ENCODE data around the gene JUND. TPM values are rescaled to one million over a fixed set of nuclear protein-coding genes. Genes with fewer than 3 reads are reported as not detected.

The JUND gene
- total RNA-seq, 1 donor from 2014 or later, result 54.0 TPM

DNA sequence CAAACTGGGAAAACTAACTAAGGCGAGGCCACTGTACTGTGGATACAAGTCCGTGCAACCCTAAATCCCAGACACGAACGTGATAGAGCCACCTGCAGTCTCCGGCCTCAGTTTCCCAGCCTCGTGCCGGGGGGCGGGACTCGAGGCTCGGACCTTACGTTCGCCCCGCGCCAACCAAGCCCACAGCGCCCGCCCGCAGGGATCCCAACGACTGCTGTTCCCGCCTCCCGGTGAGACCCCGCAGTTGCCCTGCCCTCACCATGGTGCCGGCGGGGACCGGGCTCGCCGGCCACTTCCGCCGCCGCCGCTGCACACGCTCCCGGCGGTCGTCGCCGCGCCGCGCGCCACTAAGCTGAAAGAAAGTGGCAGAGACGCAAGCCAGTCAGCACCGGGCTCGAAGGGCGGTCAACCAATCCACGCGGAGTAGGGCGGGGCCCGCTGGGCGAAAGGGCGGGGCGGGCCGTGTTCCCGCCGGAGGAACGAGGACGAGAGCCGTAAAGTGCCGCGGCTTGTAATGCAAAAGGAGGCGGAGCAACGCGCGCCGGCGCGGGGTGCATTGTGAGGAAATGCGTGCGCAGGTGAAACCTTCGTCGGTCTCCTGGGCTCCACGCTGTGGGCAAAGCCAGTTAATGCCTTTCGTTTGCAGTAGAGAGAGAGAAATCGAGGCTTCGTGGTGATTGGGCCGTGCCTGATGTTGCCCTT is 41.5 kb upstream of the JUND start, which contains the start of gene LSM4:
LSM4 (minus strand) TSS at position 318 of the 702 bp plus-strand sequence; CDS start at position 262, 56 bp downstream.
- H3K4me3 ChIP-seq (ENCODE audit: low read depth, low read length), result peak within 1 kb of the TSS; percentile 58
- FAIRE-seq, result no peak
- TF ChIP-seq, protein P1, sequence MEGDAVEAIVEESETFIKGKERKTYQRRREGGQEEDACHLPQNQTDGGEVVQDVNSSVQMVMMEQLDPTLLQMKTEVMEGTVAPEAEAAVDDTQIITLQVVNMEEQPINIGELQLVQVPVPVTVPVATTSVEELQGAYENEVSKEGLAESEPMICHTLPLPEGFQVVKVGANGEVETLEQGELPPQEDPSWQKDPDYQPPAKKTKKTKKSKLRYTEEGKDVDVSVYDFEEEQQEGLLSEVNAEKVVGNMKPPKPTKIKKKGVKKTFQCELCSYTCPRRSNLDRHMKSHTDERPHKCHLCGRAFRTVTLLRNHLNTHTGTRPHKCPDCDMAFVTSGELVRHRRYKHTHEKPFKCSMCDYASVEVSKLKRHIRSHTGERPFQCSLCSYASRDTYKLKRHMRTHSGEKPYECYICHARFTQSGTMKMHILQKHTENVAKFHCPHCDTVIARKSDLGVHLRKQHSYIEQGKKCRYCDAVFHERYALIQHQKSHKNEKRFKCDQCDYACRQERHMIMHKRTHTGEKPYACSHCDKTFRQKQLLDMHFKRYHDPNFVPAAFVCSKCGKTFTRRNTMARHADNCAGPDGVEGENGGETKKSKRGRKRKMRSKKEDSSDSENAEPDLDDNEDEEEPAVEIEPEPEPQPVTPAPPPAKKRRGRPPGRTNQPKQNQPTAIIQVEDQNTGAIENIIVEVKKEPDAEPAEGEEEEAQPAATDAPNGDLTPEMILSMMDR (IDR thresholded peaks at IDR 0.05; ENCODE audit: insufficient read depth, low read length, severe bottlenecking), result peak; percentile 74
- H3K36me3 ChIP-seq (ENCODE audit: control insufficient read depth, insufficient read depth, low read length), result peaks cover 1% of the 10 kb centered on the region
- peak; percentile 92 for DNase-seq (ENCODE audit: low read depth)
- no peaks in the 10 kb centered on the region for H3K27me3 ChIP-seq (ENCODE audit: control insufficient read depth, insufficient read depth, low read length)

DNA sequence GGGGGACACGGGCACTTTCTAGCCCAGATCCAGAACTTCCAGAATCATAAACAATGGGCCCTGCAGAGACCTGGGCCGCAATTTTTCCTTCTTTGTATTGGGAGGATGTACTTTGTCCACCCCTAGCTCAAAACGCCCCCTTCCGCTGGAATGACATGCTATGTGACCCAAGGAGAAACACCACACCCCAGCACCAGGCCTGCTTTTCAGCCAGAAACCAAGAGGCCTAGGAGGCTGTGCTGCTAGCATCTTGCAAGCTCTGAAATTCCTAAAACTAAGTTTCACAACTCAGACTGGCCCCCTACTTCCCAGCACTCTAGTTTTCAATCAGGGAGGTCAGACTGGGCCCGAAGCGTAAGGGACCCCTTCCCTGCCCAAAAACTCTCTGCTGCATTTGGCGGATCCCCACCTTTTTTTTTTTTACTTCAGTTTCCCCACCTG is 40.9 kb upstream of the JUND start:
- peak overlapping the region; percentile 58 for H3K4me3 ChIP-seq (ENCODE audit: low read depth, low read length)
- FAIRE-seq (no peak), DNase-seq (ENCODE audit: low read depth) (peak; percentile 55)
- TF ChIP-seq, protein P1 (IDR thresholded peaks at IDR 0.05; ENCODE audit: insufficient read depth, low read length, severe bottlenecking), result peak; percentile 16
- H3K27me3 ChIP-seq (ENCODE audit: control insufficient read depth, insufficient read depth, low read length), result no peaks in the 10 kb centered on the region
- H3K36me3 ChIP-seq (ENCODE audit: control insufficient read depth, insufficient read depth, low read length), result peaks cover 1% of the 10 kb centered on the region

- no peak overlapping the region for H3K4me3 ChIP-seq (ENCODE audit: low read depth, low read length)
- FAIRE-seq (no peak), DNase-seq (ENCODE audit: low read depth) (no peak)
- peaks cover 1% of the 10 kb centered on the region for H3K36me3 ChIP-seq (ENCODE audit: control insufficient read depth, insufficient read depth, low read length)
- TF ChIP-seq, protein P1 (IDR thresholded peaks at IDR 0.05; ENCODE audit: insufficient read depth, low read length, severe bottlenecking), result no peak
- no peaks in the 10 kb centered on the region for H3K27me3 ChIP-seq (ENCODE audit: control insufficient read depth, insufficient read depth, low read length)
These were observed 40.3 kb upstream of the JUND start for GRCh38 chr19:18321734-18322102.

GRCh38 chr19:18320865-18321733 is 39.7 kb upstream of the JUND start:
- TF ChIP-seq, protein P1 (IDR thresholded peaks at IDR 0.05; ENCODE audit: insufficient read depth, low read length, severe bottlenecking), result no peak
- FAIRE-seq (no peak), DNase-seq (ENCODE audit: low read depth) (no peak)
- Histone ChIP-seq H3K27me3 (ENCODE audit: control insufficient read depth, insufficient read depth, low read length) (no peaks in the 10 kb centered on the region), H3K4me3 (ENCODE audit: low read depth, low read length) (no peak overlapping the region), H3K36me3 (ENCODE audit: control insufficient read depth, insufficient read depth, low read length) (peaks cover 1% of the 10 kb centered on the region)

- TF ChIP-seq, protein P1 (IDR thresholded peaks at IDR 0.05; ENCODE audit: insufficient read depth, low read length, severe bottlenecking), result no peak
- Histone ChIP-seq H3K27me3 (ENCODE audit: control insufficient read depth, insufficient read depth, low read length) (no peaks in the 10 kb centered on the region), H3K36me3 (ENCODE audit: control insufficient read depth, insufficient read depth, low read length) (peaks cover 4% of the 10 kb centered on the region), H3K4me3 (ENCODE audit: low read depth, low read length) (no peak overlapping the region)
- FAIRE-seq, result no peak
- no peak for DNase-seq (ENCODE audit: low read depth)
These were observed 38.2 kb upstream of the JUND start for GRCh38 chr19:18319591-18320135.
